Activated T-cell treated with anti-CD3 and anti-CD28 coated beads, Interleukin-2, amount 50 U/mL, for 48 hours (primary cell): Measurements from ENCODE around the gene ACTL8.

Experiments used
- DNase-seq, 2 experiments: peaks; one replicate each; pipeline ENCODE4 v3.0.0-alpha.2; 2020

The ACTL8 gene

GRCh38 chr1:17851056-17851455, 95.9 kb downstream of the ACTL8 start:
- no peak for DNase-seq

DNA sequence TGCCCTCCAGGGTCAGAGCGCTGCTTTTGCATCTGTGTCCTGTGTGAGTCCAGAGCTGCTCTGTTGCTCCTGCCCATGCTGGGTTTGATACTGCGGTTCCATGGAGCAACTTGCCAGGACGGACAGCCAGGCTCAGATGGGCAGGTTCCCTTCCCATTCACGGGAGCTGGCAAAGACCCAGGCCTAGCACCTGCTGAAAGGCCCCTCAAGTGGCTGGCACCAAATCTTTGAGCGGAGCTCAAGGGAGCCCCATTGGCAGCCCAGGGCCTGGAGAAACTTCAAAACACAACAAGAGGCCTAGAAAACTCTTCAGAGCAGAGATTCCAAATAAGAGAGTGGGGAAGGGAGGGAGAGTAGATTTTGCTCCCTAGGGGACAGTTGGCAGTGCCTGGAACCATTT, 97.2 kb downstream of the ACTL8 start:
- no peak for DNase-seq

DNA sequence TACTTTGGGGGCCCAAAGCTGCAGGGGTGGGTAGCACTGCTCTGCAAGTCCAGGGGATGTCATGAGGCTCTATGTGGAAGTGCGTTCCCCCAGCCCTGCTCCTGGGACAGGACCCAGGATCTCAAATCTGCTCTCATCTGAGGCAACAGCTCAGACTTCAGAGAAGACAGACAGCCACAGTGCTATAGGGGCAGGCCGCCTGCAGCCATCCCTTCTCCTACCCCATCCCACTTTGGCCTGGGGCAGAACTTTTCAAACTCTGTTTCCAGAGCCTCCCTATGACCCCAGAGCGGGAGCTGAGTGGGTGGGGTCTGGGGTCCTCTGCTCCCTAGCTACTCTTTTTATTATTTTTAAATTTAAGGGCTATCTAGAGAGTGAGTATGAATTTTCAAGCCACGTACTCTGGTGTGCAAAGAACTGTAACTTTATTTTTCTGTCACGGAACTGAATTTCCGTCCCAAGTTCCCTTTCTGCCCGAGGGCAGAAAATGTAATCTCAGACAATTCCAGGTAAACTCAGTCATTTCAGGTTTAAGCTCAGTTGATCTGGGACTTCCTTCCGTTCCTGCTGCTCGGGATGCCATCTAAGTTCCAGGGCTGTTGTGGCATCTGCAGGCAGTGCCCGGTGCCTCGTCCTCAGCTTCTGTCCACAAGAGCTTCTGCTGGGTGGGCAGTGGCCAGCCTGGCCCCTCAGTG, 98.3 kb downstream of the ACTL8 start:
- DNase-seq, result no peak

- DNase-seq, result no peak
These were observed 101.5 kb downstream of the ACTL8 start for GRCh38 chr1:17856496-17857108.

- DNase-seq, result no peak
These were observed 102.0 kb downstream of the ACTL8 start for GRCh38 chr1:17857109-17857499.

DNA sequence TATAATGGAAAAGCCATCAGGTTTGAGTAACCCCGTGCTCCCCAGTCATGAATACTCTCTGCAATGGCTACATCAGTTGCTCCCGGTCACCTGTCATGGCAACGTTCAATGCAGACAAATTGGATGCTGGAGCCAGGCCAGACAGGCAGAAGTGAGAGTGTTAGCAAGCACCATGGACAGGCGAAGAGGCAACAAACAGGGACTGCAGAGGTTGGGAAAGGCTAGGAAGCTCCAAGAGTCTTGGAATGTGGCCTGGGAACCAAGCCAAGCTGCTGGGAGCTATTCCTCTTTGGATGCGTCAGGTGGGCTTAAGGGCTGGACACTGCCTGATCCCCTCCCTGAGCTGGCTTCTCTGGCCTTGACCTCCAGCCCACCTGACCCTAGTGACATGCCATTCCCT, 102.9 kb downstream of the ACTL8 start:
- no peak for DNase-seq

- no peak for DNase-seq
These were observed 105.7 kb downstream of the ACTL8 start for GRCh38 chr1:17860812-17861211.

- DNase-seq, result no peak
These were observed 106.6 kb downstream of the ACTL8 start for GRCh38 chr1:17861685-17862084.

DNA sequence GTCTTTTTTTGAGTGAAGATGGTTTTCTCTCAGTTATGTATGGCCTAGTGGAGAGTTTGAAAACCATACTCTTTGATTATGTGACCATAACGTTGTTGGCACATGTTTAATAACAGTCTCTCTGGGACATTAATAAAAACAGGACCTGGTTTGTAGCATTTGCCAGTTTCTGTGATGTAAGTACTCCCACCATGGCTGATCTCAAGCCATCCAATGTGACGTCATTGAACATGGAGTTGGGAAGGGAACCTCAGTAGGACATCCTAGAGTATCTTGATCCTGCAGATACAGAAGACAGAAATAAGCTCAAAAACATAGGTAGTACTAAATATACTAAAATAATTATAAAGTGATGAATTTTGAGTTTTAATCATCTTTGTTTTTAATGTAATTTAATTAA, 107.0 kb downstream of the ACTL8 start:
- no peak for DNase-seq

DNA sequence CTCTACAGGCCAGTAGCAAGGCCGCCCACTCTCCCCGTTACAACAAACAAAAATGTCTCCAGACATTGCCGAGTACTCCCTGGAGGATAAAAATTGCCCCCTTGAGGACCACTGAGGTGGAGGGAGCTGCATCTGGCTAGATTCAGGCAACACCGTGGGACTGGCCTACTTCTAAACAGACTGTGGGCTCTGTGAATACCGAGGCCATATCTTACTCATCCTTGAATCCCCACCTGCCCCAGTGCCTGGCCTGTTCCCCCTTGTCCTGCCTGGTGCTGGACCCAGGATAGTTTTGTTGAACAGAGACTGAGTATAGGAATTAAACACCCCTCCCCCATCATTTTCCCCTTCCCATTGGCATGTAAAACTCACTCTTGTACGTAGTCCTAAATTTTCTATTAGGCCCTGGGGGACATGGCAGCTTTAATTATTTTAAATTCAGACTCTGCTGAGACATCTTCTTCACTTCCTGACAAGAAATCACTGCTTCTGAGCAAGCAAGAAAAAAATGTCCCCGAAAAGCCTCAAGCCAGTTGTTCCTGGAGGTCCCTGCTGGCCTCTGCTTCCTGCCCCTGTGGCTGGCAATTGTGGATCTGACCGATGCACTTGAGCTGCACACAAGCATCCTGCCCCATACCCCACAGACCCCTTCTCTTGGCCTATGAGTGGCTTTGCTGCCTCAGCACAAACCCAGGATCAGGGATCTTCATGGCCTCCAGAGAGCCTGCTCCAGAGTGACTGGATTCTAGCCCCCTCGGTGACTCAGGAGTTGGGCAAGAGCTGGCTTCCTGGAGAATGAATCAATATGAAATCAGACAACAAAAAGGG, 111.0 kb downstream of the ACTL8 start:
- no peak for DNase-seq

DNA sequence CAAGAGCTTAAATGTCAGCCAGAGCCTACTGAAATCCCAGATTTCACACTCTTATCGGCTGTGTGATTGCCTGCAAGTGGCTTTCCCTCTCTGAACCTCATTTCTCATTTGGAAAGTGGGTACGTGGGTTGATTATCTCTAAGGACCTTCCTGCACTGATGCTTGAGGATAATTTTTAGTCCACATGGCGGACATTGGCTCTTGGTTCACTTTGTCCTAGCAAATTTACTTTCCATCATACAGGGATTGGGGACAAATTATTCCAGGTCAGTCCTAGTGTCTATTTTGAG, 111.6 kb downstream of the ACTL8 start:
- DNase-seq, result no peak

DNA sequence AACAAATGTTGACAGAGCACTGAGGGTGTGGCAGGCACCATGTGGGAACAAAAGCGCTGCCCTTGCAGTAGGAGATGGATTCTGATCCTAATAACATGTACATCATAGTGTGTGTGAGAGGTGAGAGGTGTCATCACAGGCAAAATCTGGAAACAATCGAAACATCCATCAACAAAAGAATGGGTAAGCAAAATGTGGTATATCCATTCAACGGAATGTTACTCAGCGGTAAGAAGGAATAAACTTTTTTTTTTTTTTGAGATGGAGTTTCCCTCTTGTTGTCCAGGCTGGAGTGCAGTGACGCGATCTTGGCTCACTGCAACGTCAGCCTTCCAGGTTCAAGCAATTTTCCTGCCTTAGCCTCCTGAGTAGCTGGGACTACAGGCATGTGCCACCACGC, 112.3 kb downstream of the ACTL8 start:
- no peak for DNase-seq

DNA sequence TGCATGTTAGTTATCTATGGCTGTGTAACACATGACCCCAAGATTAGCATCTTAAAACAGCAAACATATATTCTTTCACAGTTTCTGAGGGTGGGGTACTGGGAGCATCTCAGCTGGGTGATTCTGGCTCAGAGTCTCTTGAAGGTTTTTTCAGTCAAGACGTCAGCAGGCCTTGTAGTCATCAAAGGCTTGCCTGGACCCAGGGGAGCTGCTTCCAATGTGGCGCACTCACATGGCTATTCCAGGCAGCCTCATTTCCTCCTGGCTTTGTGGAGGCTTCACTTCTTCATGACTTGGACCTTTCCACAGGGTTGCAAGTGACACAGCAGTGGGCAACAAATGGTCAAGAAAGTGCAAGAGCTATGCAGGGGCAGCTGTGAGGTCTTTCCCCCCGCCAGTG, 114.7 kb downstream of the ACTL8 start:
- no peak for DNase-seq

- no peak for DNase-seq
These were observed 115.5 kb downstream of the ACTL8 start for GRCh38 chr1:17870679-17871078.

DNA sequence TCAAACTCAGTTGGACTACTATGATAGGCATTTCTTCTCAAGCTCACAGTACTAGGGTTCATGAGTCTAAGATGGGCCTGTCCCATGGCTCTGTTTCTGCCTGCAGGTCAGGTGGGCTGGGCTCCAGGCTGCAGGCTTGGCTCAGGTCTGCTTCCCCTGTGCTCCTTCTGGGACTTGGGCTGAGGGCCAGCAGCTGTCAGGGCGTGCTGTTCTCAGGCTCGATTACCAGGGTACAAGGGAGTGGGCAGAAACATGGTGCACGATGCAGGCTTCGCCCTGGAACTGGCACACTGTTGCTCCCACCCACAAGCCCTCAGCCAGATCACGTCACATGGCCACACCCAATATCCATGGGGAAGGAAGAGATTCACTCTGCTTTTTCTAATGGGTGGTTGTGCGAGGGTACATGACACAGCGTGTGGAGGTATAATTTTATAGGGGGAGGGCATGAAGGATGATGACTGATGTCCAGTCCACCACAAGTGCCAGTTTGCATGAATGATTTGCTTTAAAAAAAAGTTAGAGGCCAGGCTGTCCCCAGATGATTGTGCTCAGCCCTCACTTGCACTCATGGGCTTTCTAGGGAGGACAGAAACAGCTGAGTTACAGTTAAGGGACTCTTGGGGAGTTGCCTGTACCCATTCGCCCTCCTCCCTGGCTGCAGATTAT, 118.0 kb downstream of the ACTL8 start:
- no peak for DNase-seq

GRCh38 chr1:17874231-17874630, 119.1 kb downstream of the ACTL8 start:
- DNase-seq, result no peak

DNA sequence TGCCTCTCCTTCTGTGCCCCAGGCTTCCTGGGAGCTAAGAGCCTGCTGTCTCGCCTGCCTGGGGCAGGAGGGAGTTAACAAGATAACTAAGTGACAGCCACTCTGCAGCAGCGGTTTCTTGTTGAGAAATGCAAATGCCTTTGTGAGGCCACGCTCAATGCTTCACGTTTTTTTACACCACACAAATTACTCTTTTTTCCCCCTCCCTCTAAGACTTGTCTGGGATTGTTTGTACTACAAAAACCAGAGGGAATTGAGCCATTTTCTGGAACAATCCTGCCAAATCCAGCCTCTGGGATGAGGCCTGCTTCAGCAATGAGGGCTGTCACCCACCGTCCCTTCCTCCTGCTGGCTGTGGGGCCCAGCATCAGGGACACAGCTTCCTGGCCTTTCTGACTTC, 119.6 kb downstream of the ACTL8 start:
- no peak for DNase-seq

DNA sequence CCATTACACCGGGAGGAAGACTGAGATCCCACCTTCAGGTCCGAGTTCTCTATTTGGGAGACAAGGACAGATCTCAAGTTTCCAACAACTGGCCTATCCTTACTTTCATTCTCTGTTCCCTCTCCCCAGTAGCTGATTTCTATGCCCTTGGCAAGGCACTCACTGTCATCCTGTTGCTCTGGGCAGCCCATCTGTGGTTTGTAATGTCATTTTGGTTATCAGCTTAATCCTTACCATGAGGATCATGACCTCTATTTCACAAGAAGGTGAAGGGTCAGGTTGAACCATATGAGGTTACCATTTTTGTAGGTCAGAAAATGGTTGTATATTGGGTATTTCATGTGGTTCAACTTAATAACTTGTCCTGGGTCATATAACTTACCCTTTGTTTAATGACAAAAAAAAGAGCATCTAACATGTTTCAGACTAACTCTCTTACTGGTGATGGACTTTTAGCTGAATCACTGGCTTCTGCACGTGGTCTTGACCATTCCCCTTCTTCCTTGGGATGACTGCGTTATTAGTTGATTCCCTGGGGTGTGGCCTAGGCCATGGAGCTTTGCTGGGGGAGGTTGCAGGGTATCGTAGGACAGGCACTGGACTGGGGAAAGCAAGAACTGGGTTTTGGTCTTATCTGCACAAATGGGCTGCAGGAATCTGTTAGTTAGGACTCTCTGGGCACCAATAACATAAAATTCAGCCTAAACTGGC, 120.2 kb downstream of the ACTL8 start:
- DNase-seq, result no peak

- DNase-seq, result no peak
These were observed 120.7 kb downstream of the ACTL8 start for GRCh38 chr1:17875882-17876280.
